PC-3 (cell line): ENCODE data around the gene MIXL1. TPM values are rescaled to one million over a fixed set of nuclear protein-coding genes. Genes with fewer than 3 reads are reported as not detected.

Experiments
- ATAC-seq: fragments of 200-7000 bp; cut with Tn5 transposase; 2 replicates; pipeline ENCODE4 v1.9.1; 2020; ENCODE audit warnings: mild to moderate bottlenecking, moderate library complexity
- BruUV-seq: library from RNA; stranded (reverse); fragments of 400-500 nt; replicated peaks from 2 replicates; lab custom pipeline; 2021; lab: Mats Ljungman, UMichigan
- CTCF ChIA-PET: fragments of 300-600 bp; sonication (Branson Sonifier 250); formaldehyde crosslinking; loops from one replicate; lab custom pipeline; 2022; ENCODE audit warnings: antibody characterized with exemption; lab: Charles Lee
- POLR2A ChIA-PET: fragments of 300-600 bp; sonication (Branson Sonifier 250); formaldehyde crosslinking; loops from one replicate; lab custom pipeline; 2022; ENCODE audit warnings: antibody characterized with exemption; ENCODE audit not compliant: unreplicated experiment; lab: Charles Lee
- DNase-seq: peaks from one replicate; pipeline ENCODE4 v3.0.0-alpha.2; 2015
- H2AFZ ChIP-seq: fragments of 300-600 bp; sonication (generic); 2 replicates; pipeline ENCODE4 v1.6.0; 2016; ENCODE audit warnings: antibody characterized with exemption, low read length
- H3F3A ChIP-seq: fragments of 300-600 bp; sonication (generic); one replicate; pipeline ENCODE4 v1.6.0; 2017; ENCODE audit warnings: antibody characterized with exemption, low read length, control low read depth, mild to moderate bottlenecking; ENCODE audit not compliant: unreplicated experiment
- H3K27ac ChIP-seq: fragments of 300-600 bp; sonication (generic); 2 replicates; pipeline ENCODE4 v1.5.1; 2016; ENCODE audit warnings: mild to moderate bottlenecking, low read length
- H3K27me3 ChIP-seq: fragments of 300-600 bp; sonication (generic); 2 replicates; pipeline ENCODE4 v1.6.1; 2016; ENCODE audit warnings: low read length, mixed read lengths
- H3K36me3 ChIP-seq: fragments of 300-600 bp; sonication (generic); 2 replicates; pipeline ENCODE4 v1.6.1; 2016; ENCODE audit warnings: low read depth, mixed run types, low read length, mixed read lengths
- H3K4me1 ChIP-seq: fragments of 300-600 bp; sonication (generic); 2 replicates; pipeline ENCODE4 v1.5.1; 2016; ENCODE audit warnings: low read length; ENCODE audit not compliant: insufficient read depth
- H3K4me2 ChIP-seq: fragments of 300-600 bp; sonication (generic); 2 replicates; pipeline ENCODE4 v1.6.0; 2016; ENCODE audit warnings: low read length
- H3K4me3 ChIP-seq: fragments of 300-600 bp; sonication (generic); 2 replicates; pipeline ENCODE4 v1.5.1; 2016; ENCODE audit warnings: mild to moderate bottlenecking, low read length, mixed read lengths
- H3K79me2 ChIP-seq: fragments of 300-600 bp; sonication (generic); 2 replicates; pipeline ENCODE4 v1.6.1; 2017; ENCODE audit warnings: low read length, mixed read lengths
- H3K9ac ChIP-seq: fragments of 300-600 bp; sonication (generic); 2 replicates; pipeline ENCODE4 v1.6.0; 2016; ENCODE audit warnings: mild to moderate bottlenecking, low read length
- H3K9me2 ChIP-seq: fragments of 300-600 bp; sonication (generic); replicated peaks from 2 replicates; pipeline ENCODE4 v1.6.1; 2016; ENCODE audit warnings: mixed run types, low read length, mixed read lengths
- H3K9me3 ChIP-seq: fragments of 300-600 bp; sonication (generic); 2 replicates; pipeline ENCODE4 v1.6.1; 2016; ENCODE audit warnings: low read length, mixed read lengths
- H4K20me1 ChIP-seq: fragments of 300-600 bp; sonication (generic); 2 replicates; pipeline ENCODE4 v1.6.1; 2016; ENCODE audit warnings: low read length, mixed read lengths
- EZH2 ChIP-seq: fragments of 300-600 bp; sonication (generic); IDR thresholded peaks from one replicate; pipeline ENCODE4 v1.6.1; 2017; ENCODE audit warnings: antibody characterized with exemption, mild to moderate bottlenecking, low read length; ENCODE audit not compliant: unreplicated experiment
- EZH2phosphoT487 ChIP-seq: fragments of 300-600 bp; sonication (generic); IDR thresholded peaks from 2 replicates; pipeline ENCODE4 v1.6.1; 2018; ENCODE audit warnings: mild to moderate bottlenecking, antibody characterized with exemption, low read length, borderline replicate concordance
- intact Hi-C: fragments of 100-400 bp; cut with micrococcal nuclease; formaldehyde crosslinking; loops from 2 replicates; pipeline ENCODE4 v1.9.0; 2023
- total RNA-seq: library from RNA; depleted of rRNA; stranded (reverse); fragments of >200 nt; gene quantifications from 2 replicates; pipeline ENCODE4 v1.2.3, GENCODE V29; 2014; rRNA removed
- TF ChIP-seq, protein P1 (sequence below): fragments of 300-600 bp; sonication (generic); conservative IDR thresholded peaks from 2 replicates; pipeline ENCODE4 v1.5.1; 2017; ENCODE audit warnings: antibody characterized with exemption, low read depth, mild to moderate bottlenecking, low read length

The MIXL1 gene
- total RNA-seq, 1 experiment from 2014 or later = not detected

DNA sequence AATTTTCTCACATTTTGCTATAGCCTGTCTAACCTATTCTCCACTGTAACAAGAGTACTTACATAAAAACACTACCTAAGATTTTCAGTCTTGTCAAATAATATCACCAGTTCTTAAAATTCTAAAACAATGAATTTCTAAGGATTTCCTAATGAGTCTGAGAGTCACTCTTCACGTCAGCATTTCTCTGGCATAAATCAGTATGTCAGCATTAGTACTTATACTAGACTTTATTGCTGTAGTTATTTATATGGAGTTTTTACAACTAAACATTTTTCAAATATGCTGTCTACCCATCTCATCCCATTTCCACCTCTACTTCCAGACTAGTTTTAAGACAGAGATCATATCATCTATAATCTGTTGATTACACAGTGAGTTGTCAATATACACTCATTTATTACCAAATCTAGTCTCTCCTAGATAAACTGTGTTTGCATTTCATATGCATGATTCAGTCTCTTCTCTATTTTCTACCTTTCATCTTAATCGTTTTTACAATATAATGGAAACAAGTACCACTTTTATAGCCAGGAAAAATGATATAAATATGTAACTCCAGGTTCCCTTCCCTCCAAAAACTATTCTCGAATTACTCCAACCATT, 52.7 kb downstream of the MIXL1 start:
- POLR2A ChIA-PET = no interaction called here
- no TSS peak for BruUV-seq

More for the DNA sequence above, 52.7 kb downstream of the MIXL1 start:
- Histone ChIP-seq H3K9me2 (no peaks in the 10 kb centered on the region), H3K4me3 (no peak overlapping the region), H3K9ac (no peak overlapping the region), H3K9me3 (no peaks in the 10 kb centered on the region), H3K36me3 (peaks cover 27% of the 10 kb centered on the region), H3K4me2 (no peak overlapping the region), H2AFZ (no peak overlapping the region), H3K27me3 (no peaks in the 10 kb centered on the region), H3K4me1 (peaks cover 12% of the 10 kb centered on the region), H3K27ac (no peak overlapping the region), H3K79me2 (no peaks in the 10 kb centered on the region), H4K20me1 (0 out of 2 replicates have a peak, but pooled peaks cover 3% of the 10 kb centered on the region), H3F3A (no peaks in the 10 kb centered on the region)
- intact Hi-C loops = loop anchor here (5.0 kb wide), 1 partner anchor 74 kb away; no protein-coding TSS in a partner anchor
- DNase-seq (peak; percentile 61), ATAC-seq (peak; percentile 92)
- TF ChIP-seq EZH2phosphoT487 (no peak), EZH2 (no peak)
- TF ChIP-seq, protein P1, sequence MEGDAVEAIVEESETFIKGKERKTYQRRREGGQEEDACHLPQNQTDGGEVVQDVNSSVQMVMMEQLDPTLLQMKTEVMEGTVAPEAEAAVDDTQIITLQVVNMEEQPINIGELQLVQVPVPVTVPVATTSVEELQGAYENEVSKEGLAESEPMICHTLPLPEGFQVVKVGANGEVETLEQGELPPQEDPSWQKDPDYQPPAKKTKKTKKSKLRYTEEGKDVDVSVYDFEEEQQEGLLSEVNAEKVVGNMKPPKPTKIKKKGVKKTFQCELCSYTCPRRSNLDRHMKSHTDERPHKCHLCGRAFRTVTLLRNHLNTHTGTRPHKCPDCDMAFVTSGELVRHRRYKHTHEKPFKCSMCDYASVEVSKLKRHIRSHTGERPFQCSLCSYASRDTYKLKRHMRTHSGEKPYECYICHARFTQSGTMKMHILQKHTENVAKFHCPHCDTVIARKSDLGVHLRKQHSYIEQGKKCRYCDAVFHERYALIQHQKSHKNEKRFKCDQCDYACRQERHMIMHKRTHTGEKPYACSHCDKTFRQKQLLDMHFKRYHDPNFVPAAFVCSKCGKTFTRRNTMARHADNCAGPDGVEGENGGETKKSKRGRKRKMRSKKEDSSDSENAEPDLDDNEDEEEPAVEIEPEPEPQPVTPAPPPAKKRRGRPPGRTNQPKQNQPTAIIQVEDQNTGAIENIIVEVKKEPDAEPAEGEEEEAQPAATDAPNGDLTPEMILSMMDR = no peak
- CTCF ChIA-PET = no interaction called here

Other genes with a start within 250 kb of the MIXL1 start
- 26.1 and 30.2 TPM in 2 replicates for gene SDE2, start 224.3 kb upstream of the MIXL1 start, total RNA-seq
- gene H3-3A, start 160.9 kb upstream of the MIXL1 start, total RNA-seq = 196 and 273 TPM in 2 replicates
- 62.2 and 62.9 TPM in 2 replicates for gene ACBD3, start 36.9 kb upstream of the MIXL1 start, total RNA-seq
- 21.9 and 25.3 TPM in 2 replicates for gene LIN9, start 85.5 kb downstream of the MIXL1 start, total RNA-seq
- gene PARP1, start 184.4 kb downstream of the MIXL1 start, total RNA-seq = 536 and 538 TPM in 2 replicates